22Rv1 (cell line): Measurements from ENCODE around the gene TREM2.

ENCODE experiments used
- CTCF ChIP-seq: fragments of 450-650 bp; IDR thresholded peaks from 2 replicates; pipeline ENCODE4 v1.5.1; 2017; ENCODE audit warnings: mild to moderate bottlenecking
- ZFX ChIP-seq: fragments of 450-650 bp; IDR thresholded peaks from 2 replicates; pipeline ENCODE4 v1.6.1; 2017; ENCODE audit warnings: antibody characterized with exemption, borderline replicate concordance

DNA sequence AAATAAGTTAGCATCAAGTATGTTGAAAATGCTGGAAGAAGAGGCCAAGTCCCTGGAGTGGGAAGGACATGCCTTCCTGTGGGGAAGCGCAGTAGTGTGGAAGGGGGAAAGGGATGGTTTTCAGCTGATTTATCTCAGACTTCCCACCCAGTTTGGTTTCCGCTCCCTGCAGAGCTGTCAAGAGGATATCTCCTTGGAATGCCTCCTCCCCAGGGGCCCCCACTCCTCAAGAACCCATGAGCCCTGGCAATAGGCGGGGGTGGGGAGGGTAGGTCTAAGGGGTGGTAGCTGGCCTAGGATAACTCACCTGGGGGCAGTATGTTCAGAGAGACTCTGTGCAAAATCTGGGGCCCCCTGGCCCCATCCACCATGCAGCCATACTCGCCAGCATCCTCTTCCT lies 9.5 kb downstream of the TREM2 start:
- TF ChIP-seq CTCF (no peak), ZFX (no peak)
